IPS-15b (cell line): ENCODE data around the gene MAP3K7CL.

ENCODE experiments used
- H3K27me3 ChIP-seq: one replicate; pipeline ENCODE4 v1.6.1; 2013; ENCODE audit warnings: low read length; ENCODE audit not compliant: control insufficient read depth, insufficient read depth
- H3K36me3 ChIP-seq: one replicate; pipeline ENCODE4 v1.6.1; 2013; ENCODE audit warnings: low read length; ENCODE audit not compliant: control insufficient read depth, insufficient read depth
- H3K4me1 ChIP-seq: one replicate; pipeline ENCODE4 v1.6.1; 2013; ENCODE audit warnings: mild to moderate bottlenecking, low read length; ENCODE audit not compliant: control insufficient read depth, insufficient read depth
- H3K4me3 ChIP-seq: one replicate; pipeline ENCODE4 v1.5.1; 2013; ENCODE audit warnings: low read depth, low read length
- H3K9ac ChIP-seq: one replicate; pipeline ENCODE4 v1.6.1; 2013; ENCODE audit warnings: low read depth, mild to moderate bottlenecking, low read length
- H3K9me3 ChIP-seq: one replicate; pipeline ENCODE4 v1.6.1; 2013; ENCODE audit warnings: mild to moderate bottlenecking, low read length; ENCODE audit not compliant: control insufficient read depth, insufficient read depth

The MAP3K7CL gene

DNA sequence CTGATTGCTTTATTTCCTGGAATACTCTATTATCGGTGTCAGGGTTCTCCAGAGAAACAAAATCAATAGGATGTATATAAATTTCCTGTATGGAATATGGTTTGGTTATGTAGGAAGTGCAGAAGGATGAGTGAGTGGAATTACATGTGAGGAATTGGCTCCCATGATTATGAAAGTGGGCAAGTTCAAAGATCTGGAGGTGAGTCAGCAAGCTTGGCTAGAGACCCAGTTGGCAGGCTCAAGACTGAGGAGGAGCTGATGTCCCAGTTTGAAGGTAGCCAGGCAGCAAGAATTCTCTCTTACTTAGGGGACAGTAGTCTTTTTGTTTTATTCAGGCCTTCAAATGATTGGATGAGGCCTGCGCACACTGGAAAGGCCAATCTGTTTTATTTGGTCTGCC, 57.5 kb downstream of the MAP3K7CL start:
- no peaks in the 10 kb centered on the region for H3K27me3 ChIP-seq
- H3K9me3 ChIP-seq, result no peaks in the 10 kb centered on the region
- H3K4me1 ChIP-seq, result peaks cover 2% of the 10 kb centered on the region
- H3K4me3 ChIP-seq, result no peak overlapping the region
- no peak overlapping the region for H3K9ac ChIP-seq
- H3K36me3 ChIP-seq, result no peaks in the 10 kb centered on the region

DNA sequence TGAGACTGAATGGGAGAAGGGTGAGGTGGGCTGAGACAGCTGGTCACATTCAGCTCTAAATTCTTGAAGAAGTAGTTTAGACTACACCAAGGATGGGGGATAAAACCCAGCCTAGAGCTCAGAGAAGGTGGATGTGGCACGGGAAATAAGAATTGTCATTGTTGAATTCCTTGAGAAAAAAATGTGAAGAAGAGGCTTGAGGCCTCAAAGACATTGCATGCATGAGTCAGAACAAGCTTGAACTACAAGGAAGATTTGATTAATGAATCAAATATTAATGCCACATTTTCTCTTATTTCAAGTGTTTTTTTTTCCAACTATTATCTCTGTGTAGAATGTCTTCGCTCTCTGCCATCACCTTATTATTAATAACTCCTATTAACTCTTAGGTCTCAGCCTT, 58.9 kb downstream of the MAP3K7CL start:
- no peak overlapping the region for H3K9ac ChIP-seq
- H3K4me1 ChIP-seq, result peaks cover 9% of the 10 kb centered on the region
- no peak overlapping the region for H3K4me3 ChIP-seq
- no peaks in the 10 kb centered on the region for H3K36me3 ChIP-seq
- no peaks in the 10 kb centered on the region for H3K27me3 ChIP-seq
- no peaks in the 10 kb centered on the region for H3K9me3 ChIP-seq

DNA sequence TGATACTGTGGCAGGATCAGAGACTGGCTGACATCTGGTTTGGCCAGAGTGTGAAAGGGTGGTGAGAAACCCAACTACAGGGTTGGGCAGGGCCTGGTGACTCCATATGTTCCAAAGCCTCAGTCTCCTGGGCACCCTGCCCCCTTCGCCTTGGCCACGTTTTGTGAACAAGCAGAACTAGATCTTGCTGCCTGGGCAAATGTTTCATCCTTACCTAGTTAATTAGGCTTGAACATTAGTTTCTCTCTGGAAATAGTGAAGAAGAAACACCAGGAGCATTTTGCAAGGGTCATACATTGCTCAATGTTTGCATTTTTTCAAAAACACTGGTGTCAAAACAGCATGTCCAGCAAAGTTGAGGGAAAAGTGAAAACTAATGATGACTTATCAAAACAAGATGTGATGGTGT, 60.5 kb downstream of the MAP3K7CL start:
- Histone ChIP-seq H3K27me3 (no peaks in the 10 kb centered on the region), H3K9ac (no peak overlapping the region), H3K4me1 (peaks cover 17% of the 10 kb centered on the region), H3K4me3 (no peak overlapping the region), H3K36me3 (no peaks in the 10 kb centered on the region), H3K9me3 (no peaks in the 10 kb centered on the region)

DNA sequence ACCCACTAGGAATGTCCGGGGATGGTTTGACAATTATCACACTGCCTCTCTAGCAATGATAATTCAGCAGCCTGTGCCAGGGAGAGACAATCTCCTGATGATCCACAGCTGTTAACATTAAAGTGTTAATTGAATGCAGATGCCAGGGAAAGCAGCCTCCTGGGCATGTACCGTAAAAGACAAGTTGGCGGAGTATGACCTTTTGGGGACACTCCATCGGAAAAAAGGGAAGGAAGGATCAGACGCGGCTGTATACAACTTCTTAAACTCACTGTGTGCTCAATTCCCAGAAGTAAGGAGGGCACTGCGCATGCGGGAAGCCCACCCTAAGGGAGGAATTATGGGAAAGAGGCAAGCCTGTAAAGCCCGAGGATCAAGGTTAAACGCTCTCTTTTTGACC, 62.6 kb downstream of the MAP3K7CL start:
- H3K27me3 ChIP-seq, result no peaks in the 10 kb centered on the region
- no peak overlapping the region for H3K4me3 ChIP-seq
- peaks cover 17% of the 10 kb centered on the region for H3K4me1 ChIP-seq
- H3K36me3 ChIP-seq, result no peaks in the 10 kb centered on the region
- H3K9me3 ChIP-seq, result no peaks in the 10 kb centered on the region
- H3K9ac ChIP-seq, result no peak overlapping the region

DNA sequence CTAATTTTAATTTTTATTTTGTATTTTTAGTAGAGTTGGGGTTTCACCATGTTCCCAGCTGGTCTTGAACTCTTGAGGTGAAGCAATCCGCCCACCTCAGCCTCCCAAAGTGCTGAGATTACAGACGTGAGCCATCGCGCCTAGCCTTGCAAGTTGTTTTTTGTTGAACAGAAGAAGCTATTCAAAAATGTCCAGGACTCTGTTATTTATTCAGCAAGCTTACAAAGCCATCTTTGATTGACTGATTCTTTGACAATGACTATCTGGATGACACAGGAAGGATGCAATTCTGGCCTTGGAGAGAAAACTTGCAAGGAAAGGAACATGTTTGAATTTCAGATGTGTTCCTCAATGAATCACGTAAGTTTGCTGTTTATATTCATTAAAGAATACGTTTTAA, 63.5 kb downstream of the MAP3K7CL start:
- Histone ChIP-seq H3K9me3 (no peaks in the 10 kb centered on the region), H3K9ac (no peak overlapping the region), H3K4me1 (peaks cover 17% of the 10 kb centered on the region), H3K36me3 (no peaks in the 10 kb centered on the region), H3K4me3 (no peak overlapping the region), H3K27me3 (no peaks in the 10 kb centered on the region)

DNA sequence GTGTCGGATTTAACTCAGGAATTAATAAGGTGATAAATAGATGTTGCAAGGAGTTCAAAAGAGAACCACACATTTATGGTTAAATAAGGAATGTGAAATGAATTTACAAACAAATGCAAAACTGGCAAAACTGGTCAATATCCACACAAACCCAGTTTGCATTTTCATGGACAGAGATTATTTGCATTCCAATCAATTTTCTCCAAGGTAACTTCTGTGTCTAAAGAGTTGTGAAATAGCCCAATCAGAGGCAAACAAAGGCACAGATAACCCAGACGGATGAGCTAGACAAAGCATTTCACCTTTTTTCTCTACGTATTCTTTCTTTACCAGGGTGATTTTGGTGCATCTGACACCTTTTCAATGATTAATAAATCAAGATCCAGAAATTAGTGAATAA, 63.9 kb downstream of the MAP3K7CL start:
- no peaks in the 10 kb centered on the region for H3K36me3 ChIP-seq
- H3K9me3 ChIP-seq, result no peaks in the 10 kb centered on the region
- peaks cover 17% of the 10 kb centered on the region for H3K4me1 ChIP-seq
- H3K27me3 ChIP-seq, result no peaks in the 10 kb centered on the region
- no peak overlapping the region for H3K4me3 ChIP-seq
- H3K9ac ChIP-seq, result no peak overlapping the region

DNA sequence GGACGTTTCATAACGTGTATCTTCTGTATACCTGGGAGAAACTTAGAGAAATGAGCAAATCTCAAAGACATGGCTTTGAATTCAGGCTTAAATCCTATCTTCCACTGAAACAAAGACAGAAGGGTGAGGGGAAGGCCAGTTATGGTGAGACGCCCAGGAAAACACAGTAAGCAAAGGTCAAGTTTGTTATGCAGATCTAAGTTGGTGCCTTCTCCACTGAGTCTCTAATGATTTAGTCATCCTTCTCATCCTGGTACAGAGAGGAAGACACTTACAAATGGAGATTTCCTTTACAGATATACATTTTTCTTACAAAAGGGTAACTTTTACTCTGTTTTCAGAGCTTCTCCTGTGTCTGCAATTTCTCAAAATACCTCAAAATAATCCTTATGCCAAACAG, 64.4 kb downstream of the MAP3K7CL start:
- Histone ChIP-seq H3K27me3 (no peaks in the 10 kb centered on the region), H3K4me3 (no peak overlapping the region), H3K36me3 (no peaks in the 10 kb centered on the region), H3K9me3 (no peaks in the 10 kb centered on the region), H3K9ac (no peak overlapping the region), H3K4me1 (peaks cover 17% of the 10 kb centered on the region)

DNA sequence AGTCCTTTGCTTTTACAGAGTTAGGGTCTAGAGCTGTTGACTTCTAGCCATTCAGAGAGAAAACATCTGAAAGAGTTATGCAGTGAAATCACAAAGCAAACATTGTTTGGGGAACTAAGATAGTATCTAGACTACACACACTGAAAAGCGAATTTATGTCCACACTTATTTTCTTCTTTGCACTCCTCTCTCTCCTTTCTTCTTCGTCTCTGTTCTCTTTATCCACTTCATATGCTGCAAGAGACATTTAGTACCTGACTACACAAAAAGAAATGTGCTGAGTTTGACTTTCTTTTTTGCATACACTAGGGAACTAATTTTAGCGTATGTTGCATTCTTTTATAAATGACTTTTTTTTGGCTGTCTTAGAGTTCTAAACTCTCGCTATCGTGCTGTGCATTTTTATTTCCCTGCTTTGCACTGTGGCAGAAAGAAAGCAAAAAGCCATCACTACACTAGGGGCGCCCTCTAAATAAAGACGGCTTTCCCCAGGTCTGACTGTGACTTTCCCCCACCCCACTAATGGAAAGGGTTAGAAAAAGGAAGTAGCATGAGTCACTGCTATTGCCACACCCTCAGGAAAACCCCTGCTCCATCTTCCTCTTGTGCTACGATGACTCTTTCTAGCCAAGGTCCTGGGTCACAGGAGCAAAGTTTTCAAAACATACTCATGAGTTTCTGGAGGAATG, 65.7 kb downstream of the MAP3K7CL start:
- H3K4me1 ChIP-seq, result peaks cover 17% of the 10 kb centered on the region
- H3K9me3 ChIP-seq, result no peaks in the 10 kb centered on the region
- H3K9ac ChIP-seq, result no peak overlapping the region
- no peaks in the 10 kb centered on the region for H3K36me3 ChIP-seq
- no peak overlapping the region for H3K4me3 ChIP-seq
- no peaks in the 10 kb centered on the region for H3K27me3 ChIP-seq

DNA sequence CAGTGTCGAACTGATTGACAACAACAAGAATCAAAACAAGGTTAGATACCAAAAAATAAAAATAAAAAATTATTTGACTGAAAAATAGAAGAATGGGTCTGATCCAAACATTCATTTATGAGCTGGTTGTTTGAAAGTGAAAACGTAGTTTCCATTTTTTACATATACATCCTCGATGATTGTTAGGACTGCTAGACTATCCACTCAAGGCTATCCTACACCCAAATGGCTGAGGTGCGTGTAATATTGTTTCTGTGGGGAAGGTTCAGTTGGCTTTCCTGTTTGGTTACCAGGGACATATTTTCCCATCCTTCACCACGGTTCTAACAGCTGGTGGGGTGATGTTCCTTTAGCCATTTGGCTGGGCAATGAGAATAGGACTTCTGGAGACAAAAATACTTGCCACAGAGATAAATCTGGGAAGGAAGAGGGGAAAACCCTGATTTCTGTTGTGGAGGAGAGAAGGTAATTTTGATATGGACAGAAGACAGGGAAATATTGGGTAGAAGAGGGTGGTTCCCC, 66.3 kb downstream of the MAP3K7CL start:
- no peak overlapping the region for H3K9ac ChIP-seq

DNA sequence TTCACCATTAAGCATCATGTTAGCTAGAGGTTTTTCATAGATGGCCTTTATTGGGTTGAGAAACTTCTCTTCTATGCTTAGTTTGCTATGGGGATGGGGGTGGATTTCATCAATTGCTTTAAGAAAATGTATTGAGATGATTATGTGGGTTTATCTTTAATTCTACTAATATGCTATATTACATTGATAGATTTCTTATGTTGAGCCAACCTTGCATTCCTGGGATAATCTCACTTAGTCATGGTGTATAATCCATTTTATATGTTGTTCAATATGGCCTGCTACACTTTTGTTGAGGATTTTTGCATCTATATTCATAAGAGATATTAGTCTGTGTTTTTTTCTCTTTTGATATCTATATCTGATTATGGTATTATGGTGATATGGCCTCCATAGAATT, 70.7 kb downstream of the MAP3K7CL start:
- H3K9me3 ChIP-seq, result no peaks in the 10 kb centered on the region
- H3K27me3 ChIP-seq, result no peaks in the 10 kb centered on the region
- H3K4me1 ChIP-seq, result no peaks in the 10 kb centered on the region
- H3K4me3 ChIP-seq, result no peak overlapping the region
- no peak overlapping the region for H3K9ac ChIP-seq
- no peaks in the 10 kb centered on the region for H3K36me3 ChIP-seq

More for the DNA sequence above, 66.3 kb downstream of the MAP3K7CL start:
- H3K9me3 ChIP-seq, result no peaks in the 10 kb centered on the region
- peaks cover 17% of the 10 kb centered on the region for H3K4me1 ChIP-seq
- no peaks in the 10 kb centered on the region for H3K27me3 ChIP-seq
- H3K4me3 ChIP-seq, result no peak overlapping the region
- no peaks in the 10 kb centered on the region for H3K36me3 ChIP-seq

DNA sequence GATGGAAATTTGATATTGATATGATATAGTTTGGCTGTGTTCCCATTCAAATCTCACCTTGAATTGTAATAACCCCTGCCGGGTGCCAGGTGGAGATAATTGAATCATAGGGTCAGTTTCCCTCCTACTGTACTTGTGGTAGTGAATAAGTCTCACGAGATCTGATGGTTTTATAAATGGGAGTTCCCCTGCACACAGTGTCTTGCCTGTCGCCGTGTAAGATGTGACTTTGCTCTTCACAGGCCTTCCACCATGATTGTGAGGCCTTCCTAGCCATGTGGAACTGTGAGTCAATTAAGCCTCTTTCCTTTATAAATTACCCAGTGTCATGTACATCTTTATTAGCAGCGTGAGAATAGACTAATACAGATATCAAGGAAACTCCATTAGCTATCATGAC, 74.6 kb downstream of the MAP3K7CL start:
- Histone ChIP-seq H3K9me3 (no peaks in the 10 kb centered on the region), H3K4me1 (no peaks in the 10 kb centered on the region), H3K4me3 (no peak overlapping the region)

DNA sequence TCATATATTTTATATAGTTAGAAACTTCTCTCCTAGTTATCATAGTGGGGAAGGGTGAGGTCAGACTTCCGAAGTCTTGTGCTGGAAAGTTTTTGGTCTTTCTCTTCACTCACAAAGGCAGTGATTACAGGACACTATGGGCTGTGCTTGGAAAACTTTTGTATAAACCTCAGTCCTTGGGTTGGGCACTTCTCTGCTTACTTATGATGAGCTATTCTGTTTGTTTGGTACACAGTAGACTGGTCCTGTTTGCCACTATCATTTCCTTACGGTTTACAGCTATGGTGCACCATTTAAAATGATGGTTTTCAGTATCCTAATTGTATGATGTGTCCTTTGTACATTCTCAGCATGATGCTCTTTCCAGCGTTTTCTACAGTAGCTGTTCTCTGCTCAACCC, 75.5 kb downstream of the MAP3K7CL start:
- H3K4me1 ChIP-seq, result no peaks in the 10 kb centered on the region
- H3K4me3 ChIP-seq, result no peak overlapping the region
- H3K27me3 ChIP-seq, result no peaks in the 10 kb centered on the region
- H3K36me3 ChIP-seq, result no peaks in the 10 kb centered on the region
- H3K9me3 ChIP-seq, result no peaks in the 10 kb centered on the region
- H3K9ac ChIP-seq, result no peak overlapping the region

More for the DNA sequence above, 74.6 kb downstream of the MAP3K7CL start:
- Histone ChIP-seq H3K27me3 (no peaks in the 10 kb centered on the region), H3K9ac (no peak overlapping the region), H3K36me3 (no peaks in the 10 kb centered on the region)
